ENCODE data around the gene MCRIP1. TPM values are rescaled to one million over a fixed set of nuclear protein-coding genes. Genes with fewer than 3 reads are reported as not detected.

Gene MCRIP1
- total and polyA plus RNA-seq, 2 donors (not counting 1 experiment from before 2014, with no cell fraction given) = 69.7 to 84.0 TPM

- Histone ChIP-seq H3K36me3 (replicated peaks in 1 of 2; ENCODE audit: control extremely low read depth in 1 of 2, control insufficient read depth in 1 of 2, extremely low read depth in 1 of 2, insufficient read depth in 2 of 2, low read length in 1 of 2) (no peaks in the 10 kb centered on the region), H3K4me3 (ENCODE audit: control extremely low read depth in 1 of 5, extremely low read depth in 1 of 5, insufficient read depth in 1 of 5, low read depth in 2 of 5, low read length in 4 of 5) (no peak overlapping the region), H3K27ac (ENCODE audit: low read length in 2 of 2) (no peak overlapping the region), H2AFZ (ENCODE audit: insufficient read depth, low read depth, low read length, poor library complexity, severe bottlenecking) (no peak overlapping the region), H3K4me1 (ENCODE audit: control insufficient read depth in 2 of 2, insufficient read depth in 2 of 2, low read length in 2 of 2) (no peaks in the 10 kb centered on the region), H4K20me1 (ENCODE audit: control insufficient read depth, insufficient read depth, low read length, poor library complexity, severe bottlenecking) (no peaks in the 10 kb centered on the region), H3K79me2 (ENCODE audit: control insufficient read depth, insufficient read depth, low read length) (no peaks in the 10 kb centered on the region), H3K9me3 (ENCODE audit: control extremely low read depth in 1 of 3, control insufficient read depth in 2 of 3, insufficient read depth in 1 of 3, low read length in 2 of 3) (peaks cover 0 to 6% (median 0%) of the 10 kb centered on the region in 3 donors), H3K9ac (ENCODE audit: low read length) (no peak overlapping the region), H3K27me3 (replicated peaks in 1 of 4; ENCODE audit: control extremely low read depth in 1 of 4, control insufficient read depth in 3 of 4, insufficient read depth in 4 of 4, low read length in 3 of 4) (peaks cover 0 to 31% (median 5%) of the 10 kb centered on the region in 4 experiments), H3K4me2 (replicated peaks; ENCODE audit: low read depth, low read length, poor library complexity, severe bottlenecking) (no peak overlapping the region)
- Mint-ChIP-seq H3K27me3 (peaks cover 11% of the 10 kb centered on the region), H3K9me3 (ENCODE audit: insufficient read depth) (no peaks in the 10 kb centered on the region), H3K4me1 (no peaks in the 10 kb centered on the region), H3K27ac (no peak overlapping the region), H3K4me3 (no peak overlapping the region)
- WGBS (ENCODE audit: insufficient coverage) = 68% methylated on average over 7 of the region's 7 CpGs
- DNase-seq (no peak), ATAC-seq (ENCODE audit: low read depth) (no peak)
- ChIA-PET POLR2A (no interaction called here), CTCF (no interaction called here)
- TF ChIP-seq CTCF (IDR thresholded peaks at IDR 0.05) = no peak
- no peak for TF ChIP-seq EZH2 (IDR thresholded peaks at IDR 0.05; ENCODE audit: borderline replicate concordance, insufficient read depth, low read depth, low read length, poor library complexity, severe bottlenecking)
- intact Hi-C loops (cut with micrococcal nuclease) = no loop called here
These were observed 23.5 kb downstream of the MCRIP1 start for GRCh38 chr17:81809556-81809998.

- Histone ChIP-seq H3K27ac (ENCODE audit: low read length in 2 of 2) (no peak overlapping the region), H4K20me1 (ENCODE audit: control insufficient read depth, insufficient read depth, low read length, poor library complexity, severe bottlenecking) (no peaks in the 10 kb centered on the region), H3K9me3 (ENCODE audit: control extremely low read depth in 1 of 3, control insufficient read depth in 2 of 3, insufficient read depth in 1 of 3, low read length in 2 of 3) (peaks cover 0 to 6% (median 0%) of the 10 kb centered on the region in 3 donors), H3K4me1 (ENCODE audit: control insufficient read depth in 2 of 2, insufficient read depth in 2 of 2, low read length in 2 of 2) (no peaks in the 10 kb centered on the region), H3K9ac (ENCODE audit: low read length) (no peak overlapping the region), H2AFZ (ENCODE audit: insufficient read depth, low read depth, low read length, poor library complexity, severe bottlenecking) (no peak overlapping the region), H3K36me3 (replicated peaks in 1 of 2; ENCODE audit: control extremely low read depth in 1 of 2, control insufficient read depth in 1 of 2, extremely low read depth in 1 of 2, insufficient read depth in 2 of 2, low read length in 1 of 2) (no peaks in the 10 kb centered on the region), H3K4me2 (replicated peaks; ENCODE audit: low read depth, low read length, poor library complexity, severe bottlenecking) (no peak overlapping the region), H3K79me2 (ENCODE audit: control insufficient read depth, insufficient read depth, low read length) (no peaks in the 10 kb centered on the region), H3K27me3 (replicated peaks in 1 of 4; ENCODE audit: control extremely low read depth in 1 of 4, control insufficient read depth in 3 of 4, insufficient read depth in 4 of 4, low read length in 3 of 4) (peaks cover 0 to 32% (median 5%) of the 10 kb centered on the region in 4 experiments), H3K4me3 (ENCODE audit: control extremely low read depth in 1 of 5, extremely low read depth in 1 of 5, insufficient read depth in 1 of 5, low read depth in 2 of 5, low read length in 4 of 5) (no peak overlapping the region)
- intact Hi-C loops (cut with micrococcal nuclease) = no loop called here
- no peak for DNase-seq
- no peaks in the 10 kb centered on the region for H3K4me1 Mint-ChIP-seq
- H3K27ac Mint-ChIP-seq = no peak overlapping the region
- WGBS (ENCODE audit: insufficient coverage) = 81% methylated on average over 20 of the region's 20 CpGs
- ATAC-seq (ENCODE audit: low read depth) = no peak
- CTCF ChIA-PET = interaction anchor here (0.7 to 0.9 kb wide), 2 partner anchors 74 to 134 kb away, joined by 3 read pairs; no protein-coding TSS in a partner anchor
- H3K27me3 Mint-ChIP-seq = peaks cover 11% of the 10 kb centered on the region
- TF ChIP-seq EZH2 (IDR thresholded peaks at IDR 0.05; ENCODE audit: borderline replicate concordance, insufficient read depth, low read depth, low read length, poor library complexity, severe bottlenecking) = no peak
- TF ChIP-seq CTCF (IDR thresholded peaks at IDR 0.05) = no peak
- POLR2A ChIA-PET = no interaction called here
- H3K9me3 Mint-ChIP-seq (ENCODE audit: insufficient read depth) = no peaks in the 10 kb centered on the region
- H3K4me3 Mint-ChIP-seq = no peak overlapping the region
These were observed 24.1 kb downstream of the MCRIP1 start for GRCh38 chr17:81808778-81809555.

All from B cell (primary cell).